ENCODE measurements around the gene PTPRK. TPM values are rescaled to one million over a fixed set of nuclear protein-coding genes. Genes with fewer than 3 reads are reported as not detected.

The PTPRK gene
- total RNA-seq, 5 donors from 2014 or later (not counting 1 experiment from before 2014, with no cell fraction given) = 2.1 to 11.1 (median 7.3) TPM

- Mint-ChIP-seq H3K9me3 (no peaks in the 10 kb centered on the region), H3K4me1 (peaks cover 0 to 5% (median 2%) of the 10 kb centered on the region in 3 donors), H3K36me3 (no peaks in the 10 kb centered on the region), H3K27me3 (no peaks in the 10 kb centered on the region), H3K4me3 (no peak overlapping the region), H3K27ac (no peak overlapping the region)
- Histone ChIP-seq H3K4me3 (ENCODE audit: control insufficient read depth in 1 of 2, extremely low read depth in 1 of 2, low read length in 1 of 2) (no peak overlapping the region), H3K27ac (ENCODE audit: low read length) (no peak overlapping the region), H3K27me3 (replicated peaks in 1 of 2; ENCODE audit: control insufficient read depth in 2 of 2, extremely low read depth in 1 of 2, insufficient read depth in 2 of 2, low read length in 1 of 2) (no peaks in the 10 kb centered on the region), H3K9me3 (no peaks in the 10 kb centered on the region), H3K4me1 (ENCODE audit: control insufficient read depth in 1 of 2, extremely low read depth in 1 of 2, insufficient read depth in 2 of 2, low read length in 2 of 2) (no peaks in the 10 kb centered on the region), H3K36me3 (ENCODE audit: control insufficient read depth in 2 of 2, extremely low read depth in 1 of 2, insufficient read depth in 1 of 2, low read length in 1 of 2) (no peaks in the 10 kb centered on the region)
- ATAC-seq (replicated peaks in 1 of 4) = no peak
- ChIA-PET POLR2A (no interaction called here), CTCF (no interaction called here)
- DNase-seq = no peak
- WGBS (ENCODE audit: insufficient coverage) = no CpG with 5 or more reads among the region's 3 CpGs
Measured at GRCh38 chr6:128368213-128368944, 152.0 kb downstream of the PTPRK start.

GRCh38 chr6:128367437-128367836 lies 153.0 kb downstream of the PTPRK start:
- Histone ChIP-seq H3K27me3 (replicated peaks in 1 of 2; ENCODE audit: control insufficient read depth in 2 of 2, extremely low read depth in 1 of 2, insufficient read depth in 2 of 2, low read length in 1 of 2) (no peaks in the 10 kb centered on the region), H3K4me1 (ENCODE audit: control insufficient read depth in 1 of 2, extremely low read depth in 1 of 2, insufficient read depth in 2 of 2, low read length in 2 of 2) (no peaks in the 10 kb centered on the region), H3K27ac (ENCODE audit: low read length) (no peak overlapping the region), H3K9me3 (no peaks in the 10 kb centered on the region), H3K4me3 (ENCODE audit: control insufficient read depth in 1 of 2, extremely low read depth in 1 of 2, low read length in 1 of 2) (no peak overlapping the region), H3K36me3 (ENCODE audit: control insufficient read depth in 2 of 2, extremely low read depth in 1 of 2, insufficient read depth in 1 of 2, low read length in 1 of 2) (no peaks in the 10 kb centered on the region)
- no peak for ATAC-seq (replicated peaks in 1 of 4)
- Mint-ChIP-seq H3K4me3 (no peak overlapping the region), H3K36me3 (no peaks in the 10 kb centered on the region), H3K27ac (no peak overlapping the region), H3K27me3 (no peaks in the 10 kb centered on the region), H3K4me1 (peaks cover 0 to 5% (median 2%) of the 10 kb centered on the region in 3 donors), H3K9me3 (no peaks in the 10 kb centered on the region)
- WGBS (ENCODE audit: insufficient coverage) = 100% methylated on average over 1 of the region's 4 CpGs
- ChIA-PET POLR2A (no interaction called here), CTCF (no interaction called here)
- DNase-seq = no peak

- Histone ChIP-seq H3K9me3 (no peaks in the 10 kb centered on the region), H3K27me3 (replicated peaks in 1 of 2; ENCODE audit: control insufficient read depth in 2 of 2, extremely low read depth in 1 of 2, insufficient read depth in 2 of 2, low read length in 1 of 2) (no peaks in the 10 kb centered on the region), H3K36me3 (ENCODE audit: control insufficient read depth in 2 of 2, extremely low read depth in 1 of 2, insufficient read depth in 1 of 2, low read length in 1 of 2) (no peaks in the 10 kb centered on the region), H3K27ac (ENCODE audit: low read length) (no peak overlapping the region), H3K4me1 (ENCODE audit: control insufficient read depth in 1 of 2, extremely low read depth in 1 of 2, insufficient read depth in 2 of 2, low read length in 2 of 2) (no peaks in the 10 kb centered on the region), H3K4me3 (ENCODE audit: control insufficient read depth in 1 of 2, extremely low read depth in 1 of 2, low read length in 1 of 2) (no peak overlapping the region)
- Mint-ChIP-seq H3K4me3 (no peak overlapping the region), H3K4me1 (no peaks in the 10 kb centered on the region), H3K36me3 (no peaks in the 10 kb centered on the region), H3K27me3 (no peaks in the 10 kb centered on the region), H3K9me3 (no peaks in the 10 kb centered on the region), H3K27ac (no peak overlapping the region)
- ChIA-PET CTCF (no interaction called here), POLR2A (no interaction called here)
- WGBS (ENCODE audit: insufficient coverage) = no CpG with 5 or more reads among the region's 3 CpGs
- DNase-seq (no peak), ATAC-seq (replicated peaks in 1 of 4) (no peak)
Measured at GRCh38 chr6:128365520-128366160, 154.8 kb downstream of the PTPRK start.

- WGBS (ENCODE audit: insufficient coverage) = no CpG with 5 or more reads among the region's 3 CpGs
- Histone ChIP-seq H3K36me3 (ENCODE audit: control insufficient read depth in 2 of 2, extremely low read depth in 1 of 2, insufficient read depth in 1 of 2, low read length in 1 of 2) (no peaks in the 10 kb centered on the region), H3K4me1 (ENCODE audit: control insufficient read depth in 1 of 2, extremely low read depth in 1 of 2, insufficient read depth in 2 of 2, low read length in 2 of 2) (no peaks in the 10 kb centered on the region), H3K27ac (ENCODE audit: low read length) (no peak overlapping the region), H3K27me3 (replicated peaks in 1 of 2; ENCODE audit: control insufficient read depth in 2 of 2, extremely low read depth in 1 of 2, insufficient read depth in 2 of 2, low read length in 1 of 2) (no peaks in the 10 kb centered on the region), H3K9me3 (no peaks in the 10 kb centered on the region), H3K4me3 (ENCODE audit: control insufficient read depth in 1 of 2, extremely low read depth in 1 of 2, low read length in 1 of 2) (no peak overlapping the region)
- Mint-ChIP-seq H3K27ac (no peak overlapping the region), H3K27me3 (no peaks in the 10 kb centered on the region), H3K9me3 (no peaks in the 10 kb centered on the region), H3K36me3 (no peaks in the 10 kb centered on the region), H3K4me3 (no peak overlapping the region), H3K4me1 (no peaks in the 10 kb centered on the region)
- ChIA-PET POLR2A (interaction anchor here in 1 of 2 donors (0.6 kb wide), 1 partner anchor 104 kb away, joined by 3 read pairs; no protein-coding TSS in a partner anchor), CTCF (interaction anchor here in 1 of 2 donors (0.7 kb wide), 1 partner anchor 878 kb away, joined by 3 read pairs; no protein-coding TSS in a partner anchor)
- ATAC-seq (replicated peaks in 1 of 4) (no peak), DNase-seq (no peak)
Measured at GRCh38 chr6:128364766-128365519, 155.5 kb downstream of the PTPRK start.

GRCh38 chr6:128363020-128363813 lies 157.2 kb downstream of the PTPRK start:
- Mint-ChIP-seq H3K27me3 (no peaks in the 10 kb centered on the region), H3K4me1 (no peaks in the 10 kb centered on the region), H3K9me3 (no peaks in the 10 kb centered on the region), H3K36me3 (no peaks in the 10 kb centered on the region), H3K27ac (no peak overlapping the region), H3K4me3 (no peak overlapping the region)
- Histone ChIP-seq H3K27ac (ENCODE audit: low read length) (no peak overlapping the region), H3K27me3 (replicated peaks in 1 of 2; ENCODE audit: control insufficient read depth in 2 of 2, extremely low read depth in 1 of 2, insufficient read depth in 2 of 2, low read length in 1 of 2) (no peaks in the 10 kb centered on the region), H3K4me1 (ENCODE audit: control insufficient read depth in 1 of 2, extremely low read depth in 1 of 2, insufficient read depth in 2 of 2, low read length in 2 of 2) (no peaks in the 10 kb centered on the region), H3K36me3 (ENCODE audit: control insufficient read depth in 2 of 2, extremely low read depth in 1 of 2, insufficient read depth in 1 of 2, low read length in 1 of 2) (no peaks in the 10 kb centered on the region), H3K4me3 (ENCODE audit: control insufficient read depth in 1 of 2, extremely low read depth in 1 of 2, low read length in 1 of 2) (no peak overlapping the region), H3K9me3 (no peaks in the 10 kb centered on the region)
- ATAC-seq (replicated peaks in 1 of 4) (no peak), DNase-seq (no peak)
- CTCF ChIA-PET = no interaction called here
- no CpG with 5 or more reads among the region's 1 CpG for WGBS (ENCODE audit: insufficient coverage)
- POLR2A ChIA-PET = no interaction called here

GRCh38 chr6:128361378-128361777 lies 159.0 kb downstream of the PTPRK start:
- Histone ChIP-seq H3K27me3 (replicated peaks in 1 of 2; ENCODE audit: control insufficient read depth in 2 of 2, extremely low read depth in 1 of 2, insufficient read depth in 2 of 2, low read length in 1 of 2) (no peaks in the 10 kb centered on the region), H3K36me3 (ENCODE audit: control insufficient read depth in 2 of 2, extremely low read depth in 1 of 2, insufficient read depth in 1 of 2, low read length in 1 of 2) (no peaks in the 10 kb centered on the region), H3K27ac (ENCODE audit: low read length) (no peak overlapping the region), H3K9me3 (no peaks in the 10 kb centered on the region), H3K4me3 (ENCODE audit: control insufficient read depth in 1 of 2, extremely low read depth in 1 of 2, low read length in 1 of 2) (no peak overlapping the region), H3K4me1 (ENCODE audit: control insufficient read depth in 1 of 2, extremely low read depth in 1 of 2, insufficient read depth in 2 of 2, low read length in 2 of 2) (no peaks in the 10 kb centered on the region)
- Mint-ChIP-seq H3K4me3 (no peak overlapping the region), H3K27ac (no peak overlapping the region), H3K36me3 (no peaks in the 10 kb centered on the region), H3K9me3 (no peaks in the 10 kb centered on the region), H3K27me3 (peaks cover 0 to 2% of the 10 kb centered on the region in 2 donors), H3K4me1 (no peaks in the 10 kb centered on the region)
- ChIA-PET CTCF (no interaction called here), POLR2A (no interaction called here)
- DNase-seq = no peak
- no CpG with 5 or more reads among the region's 2 CpGs for WGBS (ENCODE audit: insufficient coverage)
- ATAC-seq (replicated peaks in 1 of 4) = no peak
